ENCODE results near the gene FAM217A.

The FAM217A gene

GRCh38 chr6:4084444-4085331 is 5.8 kb upstream of the FAM217A start:
- DNase-seq (ENCODE audit: low spot score) = peak; percentile 18

GRCh38 chr6:4074478-4075235 is 4.3 kb downstream of the FAM217A start:
- DNase-seq (ENCODE audit: low spot score) = no peak

GRCh38 chr6:4071330-4071729 is 7.6 kb downstream of the FAM217A start:
- DNase-seq (ENCODE audit: low spot score) = no peak

- no peak for DNase-seq (ENCODE audit: low spot score)
These were observed 9.7 kb downstream of the FAM217A start for GRCh38 chr6:4069199-4069598.

- DNase-seq (ENCODE audit: low spot score) = no peak
These were observed 11.3 kb downstream of the FAM217A start for GRCh38 chr6:4067673-4068072.

- DNase-seq (ENCODE audit: low spot score) = no peak
These were observed 12.7 kb downstream of the FAM217A start for GRCh38 chr6:4066029-4066755.

GRCh38 chr6:4059115-4059777 is 19.7 kb downstream of the FAM217A start:
- no peak for DNase-seq (ENCODE audit: low spot score)

- no peak for DNase-seq (ENCODE audit: low spot score)
These were observed 21.9 kb downstream of the FAM217A start for GRCh38 chr6:4057036-4057435.

GRCh38 chr6:4055420-4056041 is 23.4 kb downstream of the FAM217A start:
- peak; percentile 63 for DNase-seq (ENCODE audit: low spot score)

GRCh38 chr6:4049246-4049645 is 29.7 kb downstream of the FAM217A start:
- no peak for DNase-seq (ENCODE audit: low spot score)

- DNase-seq (ENCODE audit: low spot score) = no peak
These were observed 37.5 kb downstream of the FAM217A start for GRCh38 chr6:4041480-4041879.

GRCh38 chr6:4039348-4039747 is 39.6 kb downstream of the FAM217A start:
- DNase-seq (ENCODE audit: low spot score) = no peak

GRCh38 chr6:4036581-4036980 is 42.4 kb downstream of the FAM217A start:
- no peak for DNase-seq (ENCODE audit: low spot score)

- no peak for DNase-seq (ENCODE audit: low spot score)
These were observed 46.5 kb downstream of the FAM217A start for GRCh38 chr6:4032475-4032874.

GRCh38 chr6:4031442-4031841 is 47.5 kb downstream of the FAM217A start:
- DNase-seq (ENCODE audit: low spot score) = no peak

GRCh38 chr6:4030669-4031068 is 48.3 kb downstream of the FAM217A start:
- no peak for DNase-seq (ENCODE audit: low spot score)

- DNase-seq (ENCODE audit: low spot score) = no peak
These were observed 49.2 kb downstream of the FAM217A start for GRCh38 chr6:4029687-4030086.

GRCh38 chr6:4028051-4028450 is 50.9 kb downstream of the FAM217A start:
- DNase-seq (ENCODE audit: low spot score) = no peak

- DNase-seq (ENCODE audit: low spot score) = no peak
These were observed 53.3 kb downstream of the FAM217A start for GRCh38 chr6:4025681-4026080.

GRCh38 chr6:4023240-4023639 is 55.7 kb downstream of the FAM217A start:
- no peak for DNase-seq (ENCODE audit: low spot score)

- DNase-seq (ENCODE audit: low spot score) = no peak
These were observed 56.9 kb downstream of the FAM217A start for GRCh38 chr6:4021854-4022695.

All from pons (tissue), 1 donor.